Posterior cingulate gyrus (tissue), 11 donors: ENCODE data around the gene TCTA.
A peak's percentile ranks its signal among the peaks of the same experiment; 100 is the strongest.
"Not testable (repeated sequence)": the region's sequence is repeated elsewhere in the genome, so short reads cannot be mapped to it uniquely, and the experiment has no call there.

Source experiments
- DNase-seq, 10 donors: peaks; one replicate each; pipeline versions ENCODE4 v3.0.0 to v3.0.0-alpha.2; 2020 to 2021; ENCODE audit warnings: mixed read lengths in 3 of 10
- intact Hi-C: fragments of 100-400 bp; cut with DNase I; formaldehyde crosslinking; loops from one replicate; pipeline ENCODE4 v1.15.1; 2023

TCTA gene

DNA sequence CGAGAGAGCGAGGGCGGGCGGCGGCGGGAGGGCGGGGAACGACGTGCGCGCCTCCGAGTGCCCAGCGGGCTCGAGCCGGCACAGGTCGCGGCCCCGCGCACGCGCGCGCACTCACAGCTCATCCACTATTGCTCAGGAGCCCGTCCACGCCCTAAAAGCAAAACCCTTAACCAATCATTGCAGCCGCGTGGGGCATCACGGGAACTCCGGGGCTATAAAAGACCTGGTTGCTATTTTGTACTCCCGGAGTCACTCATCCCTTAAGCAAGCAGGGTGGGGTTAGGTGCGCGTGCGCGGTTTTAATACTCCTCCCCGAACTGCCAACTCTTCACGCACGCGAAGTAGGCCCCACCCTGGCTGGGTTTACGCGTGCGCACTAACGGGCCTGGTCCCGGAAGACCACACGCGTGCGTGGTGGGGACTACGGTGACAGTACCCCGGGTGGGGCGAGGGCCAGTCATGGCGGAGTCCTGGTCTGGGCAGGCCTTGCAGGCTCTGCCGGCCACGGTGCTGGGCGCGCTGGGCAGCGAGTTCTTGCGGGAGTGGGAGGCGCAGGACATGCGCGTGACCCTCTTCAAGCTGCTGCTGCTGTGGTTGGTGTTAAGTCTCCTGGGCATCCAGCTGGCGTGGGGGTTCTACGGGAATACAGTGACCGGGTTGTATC is at the start of gene TCTA, which contains the start of gene RHOA:
TSS of gene TCTA (plus strand) at position 456 of the 664 bp plus-strand sequence. CDS start at position 460, 4 bp downstream.
TSS of gene RHOA (minus strand) at position 9 of the 664 bp plus-strand sequence. CDS start 36,387 bp downstream, outside the sequence.
- intact Hi-C loops = loop anchor here (1.0 kb wide), 2 partner anchors 54 to 58 kb away; partner anchors contain the start of genes DAG1 and GPX1
- peak; percentile 97 to 100 (median 99) for DNase-seq

DNA sequence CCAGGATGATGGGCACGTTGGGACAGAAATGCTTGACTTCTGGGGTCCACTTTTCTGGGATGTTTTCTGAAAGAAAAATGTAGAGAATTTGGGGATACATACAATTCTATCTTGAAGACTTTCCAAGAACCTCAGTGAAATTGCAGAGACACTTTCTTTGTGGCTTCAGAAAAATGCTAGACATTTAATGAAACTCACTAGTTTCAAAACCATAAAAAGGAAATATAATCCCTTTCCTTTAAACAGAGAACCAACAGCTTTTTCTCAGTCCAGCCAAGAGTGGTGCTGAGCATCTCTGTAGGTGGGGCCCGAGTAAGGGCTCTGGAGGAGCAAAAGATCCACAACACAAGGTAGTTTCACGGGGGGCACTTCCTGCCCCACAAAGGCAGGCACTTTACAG is 49.7 kb upstream of the TCTA start:
- peak in 1 of 10 donors; percentile 9 for DNase-seq
- intact Hi-C loops = no loop called here

GRCh38 chr3:49370585-49371290 is 41.5 kb upstream of the TCTA start:
- intact Hi-C loops = no loop called here
- peak in 2 of 10 donors; percentile 52 to 62 for DNase-seq

DNA sequence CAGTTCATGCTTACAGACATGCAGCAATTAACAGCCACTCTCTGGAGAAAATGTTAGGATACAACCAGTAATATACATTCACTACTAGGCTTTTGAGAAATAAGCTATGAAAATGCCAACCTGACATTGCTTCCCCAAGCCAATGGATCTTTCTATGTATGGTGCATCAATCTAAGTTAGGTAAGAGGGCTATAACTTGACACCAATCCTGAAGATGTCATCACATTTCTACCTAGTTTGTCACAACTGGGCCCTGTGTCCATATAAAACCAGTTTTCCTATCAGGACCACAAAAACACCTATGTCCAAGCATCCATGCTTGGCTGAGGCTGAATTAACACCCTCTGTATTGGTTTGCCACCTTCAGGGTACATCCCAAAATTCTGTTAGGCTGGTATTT is 40.3 kb upstream of the TCTA start:
- intact Hi-C loops = no loop called here
- DNase-seq = no peak

DNA sequence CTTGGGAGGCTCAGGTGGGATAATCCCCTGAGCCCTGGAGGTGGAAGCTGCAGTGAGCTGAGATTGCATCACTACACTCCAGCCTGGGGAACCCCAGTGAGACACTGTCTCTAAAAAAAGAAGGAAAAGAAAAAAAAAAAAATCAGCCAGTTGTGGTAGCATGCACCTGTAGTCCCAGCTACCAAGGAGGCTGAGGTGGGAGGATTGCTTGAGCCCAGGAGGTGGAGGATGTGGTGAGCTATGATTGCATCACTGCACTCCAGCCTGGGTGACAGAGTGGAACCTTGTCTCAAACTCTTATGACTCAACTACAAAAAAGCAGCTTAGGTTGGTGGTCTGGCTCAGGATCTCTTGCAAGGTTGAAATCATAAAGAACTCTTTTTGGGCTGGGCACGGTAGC is 34.7 kb upstream of the TCTA start:
- intact Hi-C loops = no loop called here
- DNase-seq = peak in 1 of 10 donors; percentile 14

DNA sequence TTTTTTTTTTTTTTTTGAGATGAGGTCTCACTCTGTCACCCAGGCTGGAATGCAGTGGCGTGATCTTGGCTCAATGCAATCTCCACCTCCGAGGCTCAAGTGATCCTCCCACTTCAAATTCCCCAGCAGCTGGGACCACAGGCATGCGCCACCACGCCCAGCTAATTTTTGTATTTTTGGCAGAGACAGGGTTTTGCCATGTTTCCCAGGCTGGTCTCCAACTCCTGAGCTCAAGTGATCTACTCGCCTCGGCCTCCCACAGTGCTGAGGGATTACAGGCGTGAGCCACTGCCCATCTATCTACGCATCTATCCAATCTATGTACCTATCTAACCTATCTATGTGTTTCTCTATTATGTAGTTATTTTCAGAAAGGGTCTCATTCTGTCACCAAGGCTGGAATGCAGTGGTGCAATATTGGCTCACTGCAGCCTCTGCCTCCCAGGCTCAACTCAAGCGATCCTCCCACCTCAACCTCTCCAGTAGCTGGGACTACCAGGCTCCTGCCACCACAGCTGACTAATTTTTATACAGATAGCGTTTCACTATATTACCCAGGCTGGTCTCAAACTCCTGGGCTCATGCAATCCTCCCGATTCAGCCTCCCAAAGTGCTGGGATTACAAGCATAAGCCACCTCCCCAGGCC is 33.9 kb upstream of the TCTA start:
- peak in 5 of 10 donors; percentile 10 to 85 (median 34) for DNase-seq
- intact Hi-C loops = no loop called here

GRCh38 chr3:49383387-49383786 is 28.8 kb upstream of the TCTA start:
- intact Hi-C loops = no loop called here
- DNase-seq = peak in 1 of 10 donors; percentile 16

- no peak for DNase-seq
- intact Hi-C loops = no loop called here
Measured at GRCh38 chr3:49385617-49386016, 26.6 kb upstream of the TCTA start.

DNA sequence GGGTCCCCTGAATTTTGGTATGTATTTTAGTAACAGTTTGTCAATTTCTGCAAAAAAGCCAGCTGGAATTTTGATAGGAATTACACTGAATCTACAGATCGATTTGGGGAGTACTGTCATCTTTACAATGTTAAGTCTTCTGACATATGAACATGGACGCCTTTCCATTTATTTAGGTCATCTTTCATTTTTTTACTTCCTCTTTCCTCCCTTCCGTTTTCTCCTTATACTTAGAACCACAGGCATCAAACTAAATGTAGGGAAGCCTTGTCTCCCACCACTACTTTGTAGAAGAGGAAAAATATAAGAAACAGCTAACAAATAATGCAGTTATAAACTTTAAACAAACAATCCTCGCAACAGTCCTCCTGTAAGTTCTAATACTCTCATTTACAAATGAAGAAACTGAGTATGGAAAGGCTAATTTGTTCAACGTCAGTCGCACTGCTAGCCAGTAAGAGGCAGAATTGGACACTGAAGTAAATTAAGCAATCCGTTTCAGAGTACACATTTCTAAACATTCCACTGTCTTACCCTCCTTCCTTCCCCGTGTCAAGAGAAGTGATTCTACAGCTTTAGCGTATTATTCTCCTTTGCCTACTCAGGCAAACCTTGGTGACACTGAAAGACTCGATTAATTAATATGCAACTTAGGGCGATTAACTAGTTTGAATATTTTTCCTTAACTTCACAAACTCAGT is 26.0 kb upstream of the TCTA start:
- no peak for DNase-seq
- intact Hi-C loops = no loop called here

DNA sequence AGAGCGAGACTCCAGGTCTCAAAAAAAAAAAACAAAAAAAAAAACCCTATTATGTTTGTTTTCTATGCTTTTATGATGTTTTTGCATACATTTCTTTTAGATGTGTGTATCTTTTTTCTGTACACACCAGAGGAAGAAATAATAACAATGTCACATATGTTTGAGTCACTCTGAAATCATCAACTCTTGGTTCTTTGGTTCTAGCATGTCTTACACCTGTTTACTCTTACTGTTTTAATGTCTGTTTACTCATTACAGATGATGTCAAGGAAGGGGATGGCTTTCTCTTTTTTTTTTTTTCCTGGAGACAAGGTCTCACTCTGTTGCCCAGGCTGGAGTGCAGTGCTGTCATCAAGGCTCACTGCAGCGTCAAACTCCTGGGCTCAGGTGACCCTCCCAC is 24.5 kb upstream of the TCTA start:
- peak in 2 of 10 donors; percentile 26 to 50 for DNase-seq
- intact Hi-C loops = no loop called here

DNA sequence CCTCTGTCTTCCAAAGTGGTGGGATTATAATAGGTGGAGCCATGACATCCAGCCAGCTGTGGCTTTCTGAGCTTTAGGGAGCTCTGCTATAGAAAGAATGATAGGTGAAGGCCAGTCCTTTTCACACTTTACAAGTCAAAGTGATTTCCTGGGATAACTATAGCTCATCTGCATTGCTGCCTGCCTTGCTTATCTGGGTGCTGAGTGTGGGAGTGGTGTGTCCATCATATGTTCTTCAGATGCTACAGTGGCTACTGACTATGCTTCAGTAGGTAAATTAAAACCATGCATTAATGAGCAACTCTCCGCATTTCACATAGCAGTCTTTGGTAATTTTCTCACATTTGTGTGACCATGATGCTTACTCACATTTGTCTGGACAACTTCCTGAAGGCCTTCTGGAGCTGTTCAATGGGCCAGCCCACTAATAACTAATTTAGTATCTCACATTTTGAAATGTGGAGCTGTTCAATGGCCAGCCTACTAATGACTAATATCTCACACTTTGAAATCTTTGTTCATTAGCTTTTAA is 23.9 kb upstream of the TCTA start:
- intact Hi-C loops = no loop called here
- DNase-seq = no peak

- intact Hi-C loops = no loop called here
- DNase-seq = no peak
Measured at GRCh38 chr3:49389297-49389696, 22.9 kb upstream of the TCTA start.

- peak in 1 of 10 donors; percentile 29 for DNase-seq
- intact Hi-C loops = not testable (repeated sequence)
Measured at GRCh38 chr3:49391310-49391709, 20.9 kb upstream of the TCTA start.

DNA sequence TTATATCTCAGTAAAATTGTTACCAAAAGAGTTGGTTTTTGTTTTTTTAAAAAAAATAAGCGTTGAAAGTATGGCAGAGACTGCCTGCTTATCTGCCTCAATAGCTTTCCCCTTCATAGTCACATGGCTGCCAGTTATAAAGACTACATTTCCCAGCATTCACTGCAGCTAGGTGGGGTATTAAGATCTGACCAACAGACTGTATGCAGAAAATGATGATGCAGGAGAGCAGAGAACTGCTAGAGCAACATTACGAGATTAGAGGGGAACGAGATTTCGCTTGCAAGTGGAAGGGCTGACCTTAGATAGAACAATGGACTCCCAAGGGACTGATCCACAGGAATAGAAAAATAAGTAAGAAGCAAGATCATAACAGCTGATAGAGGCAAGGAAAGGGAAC is 14.8 kb upstream of the TCTA start:
- intact Hi-C loops = no loop called here
- peak in 2 of 10 donors; percentile 25 to 31 for DNase-seq

- DNase-seq = peak in 1 of 10 donors; percentile 25
- intact Hi-C loops = no loop called here
Measured at GRCh38 chr3:49399461-49399860, 12.8 kb upstream of the TCTA start.

DNA sequence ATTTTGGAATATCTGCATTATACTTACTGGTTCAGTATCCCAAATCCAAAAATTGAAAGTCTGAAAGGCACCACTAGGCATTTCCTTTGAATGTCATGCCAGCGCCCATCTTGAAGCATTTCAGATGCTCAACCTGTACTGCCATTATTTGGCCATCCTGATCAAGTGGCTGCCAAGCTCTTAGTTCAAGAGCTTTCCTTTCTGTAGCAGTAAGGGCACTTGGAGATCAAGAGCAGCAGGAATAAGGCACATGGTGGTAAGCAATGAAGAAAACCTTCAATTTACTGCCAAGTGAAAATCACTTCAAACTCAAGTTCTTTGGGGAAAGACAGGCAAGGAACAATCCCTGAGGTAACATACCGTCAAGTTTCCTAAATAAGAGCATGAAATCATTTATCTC is 10.5 kb upstream of the TCTA start:
- intact Hi-C loops = no loop called here

GRCh38 chr3:49403891-49404290 is 8.3 kb upstream of the TCTA start:
- intact Hi-C loops = no loop called here

More for the DNA sequence above, 10.5 kb upstream of the TCTA start:
- DNase-seq = no peak

DNA sequence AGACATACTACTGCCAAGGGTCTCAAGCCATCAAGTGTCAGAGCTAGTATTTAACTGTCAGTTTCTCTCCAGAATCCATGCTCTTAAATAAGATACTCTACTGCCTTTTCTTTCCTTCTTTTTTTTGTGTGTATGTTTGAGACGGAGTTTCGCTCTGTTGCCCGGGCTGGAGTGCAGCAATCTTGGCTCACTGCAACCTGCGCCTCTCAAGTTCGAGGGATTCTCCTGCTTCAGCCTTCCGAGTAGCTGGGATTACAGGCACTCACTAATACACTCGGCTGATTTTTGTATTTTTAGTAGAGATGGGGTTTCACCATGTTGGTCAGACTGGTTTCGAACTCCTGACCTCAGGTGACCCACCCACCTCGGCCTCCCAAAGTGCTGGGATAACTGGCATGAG is 6.7 kb upstream of the TCTA start:
- intact Hi-C loops = loop anchor here (5.0 kb wide), 1 partner anchor 233 kb away; the partner anchor contains the start of gene KLHDC8B
- DNase-seq = peak in 2 of 10 donors; percentile 35 to 40

More at GRCh38 chr3:49403891-49404290, 8.3 kb upstream of the TCTA start:
- peak in 1 of 10 donors; percentile 12 for DNase-seq

DNA sequence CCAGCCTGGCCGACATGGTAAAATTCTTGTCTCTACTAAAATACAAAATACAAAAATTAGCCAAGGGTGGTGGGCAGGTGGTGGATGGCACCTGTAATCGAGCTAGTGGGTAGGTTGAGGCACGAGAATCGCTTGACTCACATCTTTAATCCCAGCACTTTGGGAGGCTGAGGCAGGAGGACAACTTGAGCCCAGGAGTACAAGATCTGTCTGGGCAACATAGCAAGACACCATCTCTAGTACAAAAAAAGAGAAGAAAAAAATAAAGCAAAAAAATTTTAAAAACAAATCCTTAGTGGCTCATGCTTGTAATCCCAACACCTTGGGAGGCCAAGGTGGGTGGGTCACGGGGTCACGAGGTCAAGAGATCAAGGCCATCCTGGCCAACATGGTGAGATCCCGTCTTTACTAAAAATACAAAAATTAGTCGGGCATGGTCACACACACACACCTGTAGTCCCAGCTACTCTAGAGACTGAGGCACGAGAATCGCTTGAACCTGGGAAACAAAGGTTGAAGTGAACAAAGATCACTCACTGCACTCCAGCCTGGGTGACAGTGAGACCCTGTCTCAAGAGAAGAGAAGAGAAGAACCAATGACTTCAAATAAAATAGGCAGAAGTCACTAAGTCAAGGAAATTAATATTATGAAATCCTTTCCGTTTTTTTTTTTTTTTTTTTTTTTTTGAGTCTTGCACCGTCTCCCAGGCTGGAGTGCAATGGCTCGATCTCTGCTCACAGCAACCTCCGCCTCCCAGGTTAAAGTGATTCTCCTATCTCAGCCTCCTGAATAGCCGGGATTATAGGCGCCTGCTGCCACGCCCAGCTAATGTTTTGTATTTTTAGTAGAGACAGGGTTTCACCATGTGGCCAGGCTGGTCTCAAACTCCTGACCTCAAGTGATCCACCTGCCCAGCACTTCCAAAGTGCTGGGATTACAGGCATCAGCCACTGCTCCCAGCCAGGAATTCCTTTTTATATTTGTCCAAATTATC is 5.4 kb upstream of the TCTA start:
- DNase-seq = peak in 2 of 10 donors; percentile 6 to 57
- intact Hi-C loops = loop anchor here (5.0 kb wide), 1 partner anchor 235 kb away; the partner anchor contains the start of gene KLHDC8B
